ENCODE data around the gene PILRB. TPM values are rescaled to one million over a fixed set of nuclear protein-coding genes. Genes with fewer than 3 reads are reported as not detected.

Gene PILRB
- total and polyA plus RNA-seq, 3 experiments from 2014 or later, result 18.1 to 33.7 (median 33.5) TPM

- H3K27ac Mint-ChIP-seq, result peak overlapping the region; percentile 64 to 96 (median 90)
- Histone ChIP-seq H3K27ac (ENCODE audit: low read depth, low read length) (no peak overlapping the region), H3K4me3 (ENCODE audit: low read length) (no peak overlapping the region), H3K27me3 (ENCODE audit: insufficient read depth, low read length, poor library complexity, severe bottlenecking) (no peaks in the 10 kb centered on the region), H3K36me3 (ENCODE audit: insufficient read depth, low read length) (peaks cover 6% of the 10 kb centered on the region), H3K4me1 (ENCODE audit: insufficient read depth, low read length) (peaks cover 10% of the 10 kb centered on the region), H3K9me3 (ENCODE audit: low read length) (no peaks in the 10 kb centered on the region)
- H3K36me3 Mint-ChIP-seq, result peaks cover 9 to 35% (median 12%) of the 10 kb centered on the region in 3 donors
- peak overlapping the region in 4 of 7 donors; percentile 2 to 55 (median 44) for H3K4me3 Mint-ChIP-seq
- H3K9me3 Mint-ChIP-seq, result no peaks in the 10 kb centered on the region
- no peaks in the 10 kb centered on the region for H3K27me3 Mint-ChIP-seq
- H3K4me1 Mint-ChIP-seq, result peaks cover 32 to 54% (median 46%) of the 10 kb centered on the region in 3 donors
- CTCF ChIA-PET, result no interaction called here
- POLR2A ChIA-PET, result no interaction called here
- peak in 1 of 5 donors; percentile 53 for DNase-seq
These were observed 8.7 kb downstream of the PILRB start for GRCh38 chr7:100366411-100367250.

DNA sequence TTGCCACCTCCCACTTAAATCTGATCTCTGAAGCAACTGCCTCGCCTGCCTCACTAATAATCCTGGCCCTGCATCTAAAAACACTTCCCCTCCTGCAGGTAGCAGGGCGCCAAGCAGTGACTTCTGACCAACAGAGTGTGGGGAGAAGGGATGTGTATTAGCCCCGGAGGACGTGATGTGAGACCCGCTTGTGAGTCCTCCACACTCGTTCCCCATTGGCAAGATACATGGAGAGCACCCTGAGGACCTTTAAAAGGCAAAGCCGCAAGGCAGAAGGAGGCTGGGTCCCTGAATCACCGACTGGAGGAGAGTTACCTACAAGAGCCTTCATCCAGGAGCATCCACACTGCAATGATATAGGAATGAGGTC is 9.3 kb downstream of the PILRB start:
- Mint-ChIP-seq H3K4me3 (peak overlapping the region in 1 of 7 donors; percentile 35), H3K9me3 (no peaks in the 10 kb centered on the region), H3K27me3 (no peaks in the 10 kb centered on the region), H3K4me1 (peaks cover 33 to 53% (median 47%) of the 10 kb centered on the region in 3 donors), H3K36me3 (peaks cover 6 to 29% (median 8%) of the 10 kb centered on the region in 3 donors), H3K27ac (peak overlapping the region in 7 of 8 donors; percentile 45 to 96 (median 89))
- Histone ChIP-seq H3K9me3 (ENCODE audit: low read length) (no peaks in the 10 kb centered on the region), H3K36me3 (ENCODE audit: insufficient read depth, low read length) (peaks cover 6% of the 10 kb centered on the region), H3K27me3 (ENCODE audit: insufficient read depth, low read length, poor library complexity, severe bottlenecking) (no peaks in the 10 kb centered on the region), H3K27ac (ENCODE audit: low read depth, low read length) (no peak overlapping the region), H3K4me3 (ENCODE audit: low read length) (no peak overlapping the region), H3K4me1 (ENCODE audit: insufficient read depth, low read length) (peaks cover 13% of the 10 kb centered on the region)
- ChIA-PET POLR2A (no interaction called here), CTCF (no interaction called here)
- peak in 1 of 5 donors; percentile 23 for DNase-seq

DNA sequence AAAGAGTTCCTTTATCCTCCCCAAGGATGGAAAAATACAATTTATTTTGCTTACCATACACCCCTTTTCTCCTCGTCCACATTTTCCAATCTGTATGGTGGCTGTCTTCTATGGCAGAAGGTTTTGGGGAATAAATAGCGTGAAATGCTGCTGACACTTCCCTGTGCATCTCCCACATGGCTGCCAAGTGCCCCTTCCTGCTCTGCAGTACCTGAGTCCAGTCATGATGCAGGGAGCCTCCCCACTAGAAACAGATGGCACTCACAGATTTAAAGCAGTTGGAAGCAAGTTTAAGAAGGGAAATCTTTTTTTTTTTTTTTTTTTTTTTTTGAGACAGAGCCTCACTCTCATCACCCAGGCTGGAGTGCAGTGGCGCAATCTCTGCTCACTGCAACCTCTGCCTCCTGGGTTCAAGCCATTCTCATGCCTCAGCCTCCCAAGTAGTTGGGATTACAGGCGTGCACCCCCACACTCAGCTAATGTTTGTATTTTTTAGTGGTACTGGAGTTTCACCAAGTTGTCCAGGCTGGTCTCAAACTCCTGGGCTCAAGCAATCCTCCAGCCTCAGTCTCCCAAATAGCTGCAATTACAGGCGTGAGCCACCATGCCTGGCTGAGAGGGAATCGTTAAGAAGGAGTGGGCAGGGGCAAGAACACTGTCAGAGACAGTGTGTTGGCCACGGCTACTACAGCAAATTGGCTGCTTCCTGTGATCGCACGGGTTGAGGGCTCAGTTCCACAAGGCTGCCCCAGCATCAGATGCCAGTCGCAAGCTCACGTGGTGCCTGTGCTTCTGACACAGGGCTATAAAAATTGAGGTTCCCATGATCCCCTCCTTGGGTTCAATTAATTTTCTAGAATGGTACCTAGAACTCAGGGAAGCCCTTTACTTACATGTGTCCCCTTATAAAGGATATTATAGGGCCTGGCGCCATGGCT is 10.0 kb downstream of the PILRB start:
- Mint-ChIP-seq H3K27ac (peak overlapping the region in 6 of 8 donors; percentile 50 to 92 (median 69)), H3K36me3 (peaks cover 5 to 23% (median 7%) of the 10 kb centered on the region in 3 donors), H3K4me1 (peaks cover 35 to 57% (median 50%) of the 10 kb centered on the region in 3 donors), H3K4me3 (peak overlapping the region in 1 of 7 donors; percentile 72), H3K9me3 (no peaks in the 10 kb centered on the region), H3K27me3 (no peaks in the 10 kb centered on the region)
- Histone ChIP-seq H3K36me3 (ENCODE audit: insufficient read depth, low read length) (peaks cover 6% of the 10 kb centered on the region), H3K4me1 (ENCODE audit: insufficient read depth, low read length) (peaks cover 18% of the 10 kb centered on the region), H3K27ac (ENCODE audit: low read depth, low read length) (no peak overlapping the region), H3K27me3 (ENCODE audit: insufficient read depth, low read length, poor library complexity, severe bottlenecking) (no peaks in the 10 kb centered on the region), H3K4me3 (ENCODE audit: low read length) (no peak overlapping the region), H3K9me3 (ENCODE audit: low read length) (no peaks in the 10 kb centered on the region)
- CTCF ChIA-PET, result no interaction called here
- peak in 1 of 5 donors; percentile 26 for DNase-seq
- POLR2A ChIA-PET, result no interaction called here

DNA sequence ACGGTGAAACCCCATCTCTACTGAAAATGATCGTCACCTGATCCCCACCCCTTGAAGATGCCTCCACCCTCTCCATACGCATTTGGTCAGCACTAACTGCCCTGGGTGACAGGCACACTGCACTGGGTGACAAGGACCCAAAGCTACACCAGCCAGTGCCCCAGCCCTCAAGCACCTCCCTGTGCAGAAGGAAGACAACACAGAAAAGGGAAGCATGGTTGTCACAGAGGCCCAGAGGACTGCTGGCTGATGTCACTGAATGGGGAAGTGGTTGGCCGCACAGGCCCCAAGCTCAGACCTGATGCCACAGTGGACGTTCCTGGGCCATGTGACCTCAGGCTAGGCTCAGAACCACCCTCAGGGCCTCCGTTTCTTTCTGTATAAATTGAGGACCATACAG is 11.2 kb downstream of the PILRB start:
- no peaks in the 10 kb centered on the region for H3K9me3 Mint-ChIP-seq
- peak in 2 of 5 donors; percentile 21 to 45 for DNase-seq
- H3K27ac Mint-ChIP-seq, result peak overlapping the region in 5 of 8 donors; percentile 77 to 83 (median 80)
- H3K4me3 ChIP-seq (ENCODE audit: low read length), result no peak overlapping the region
- no peak overlapping the region for H3K4me3 Mint-ChIP-seq
- POLR2A ChIA-PET, result no interaction called here
- peak overlapping the region; percentile 6 for H3K27ac ChIP-seq (ENCODE audit: low read depth, low read length)
- CTCF ChIA-PET, result no interaction called here
- peaks cover 33 to 59% (median 43%) of the 10 kb centered on the region in 3 donors for H3K4me1 Mint-ChIP-seq
- peaks cover 0 to 15% (median 4%) of the 10 kb centered on the region in 3 donors for H3K36me3 Mint-ChIP-seq
- no peaks in the 10 kb centered on the region for H3K27me3 Mint-ChIP-seq
- peaks cover 5% of the 10 kb centered on the region for H3K36me3 ChIP-seq (ENCODE audit: insufficient read depth, low read length)
- H3K9me3 ChIP-seq (ENCODE audit: low read length), result no peaks in the 10 kb centered on the region
- peaks cover 18% of the 10 kb centered on the region for H3K4me1 ChIP-seq (ENCODE audit: insufficient read depth, low read length)
- no peaks in the 10 kb centered on the region for H3K27me3 ChIP-seq (ENCODE audit: insufficient read depth, low read length, poor library complexity, severe bottlenecking)

DNA sequence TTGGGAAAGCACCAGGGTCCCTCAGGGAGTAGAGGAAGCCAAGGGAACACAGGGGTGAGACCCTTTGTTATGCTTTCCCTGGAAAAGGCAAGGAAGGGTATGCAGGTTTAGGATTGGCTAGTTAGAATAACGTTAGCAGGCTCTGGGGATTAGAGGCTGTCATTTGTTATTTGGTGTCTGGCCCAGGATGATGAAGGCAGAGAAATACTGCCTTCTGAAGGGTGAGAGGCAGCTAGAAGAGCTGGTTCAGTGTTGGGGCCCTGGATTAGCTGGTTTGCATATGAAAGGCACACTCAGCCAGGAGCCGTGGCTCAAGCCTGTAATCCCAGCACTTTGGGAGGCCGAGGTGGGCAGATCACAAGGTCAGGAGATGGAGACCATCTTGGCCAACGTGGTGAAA is 12.4 kb downstream of the PILRB start:
- H3K27ac ChIP-seq (ENCODE audit: low read depth, low read length), result no peak overlapping the region
- no peak overlapping the region for H3K4me3 ChIP-seq (ENCODE audit: low read length)
- H3K4me1 ChIP-seq (ENCODE audit: insufficient read depth, low read length), result peaks cover 18% of the 10 kb centered on the region
- no peaks in the 10 kb centered on the region for H3K36me3 ChIP-seq (ENCODE audit: insufficient read depth, low read length)
- no peaks in the 10 kb centered on the region for H3K27me3 ChIP-seq (ENCODE audit: insufficient read depth, low read length, poor library complexity, severe bottlenecking)
- peaks cover 38 to 61% (median 44%) of the 10 kb centered on the region in 3 donors for H3K4me1 Mint-ChIP-seq
- no peaks in the 10 kb centered on the region for H3K9me3 ChIP-seq (ENCODE audit: low read length)
- ChIA-PET POLR2A (no interaction called here), CTCF (no interaction called here)
- H3K9me3 Mint-ChIP-seq, result no peaks in the 10 kb centered on the region
- peak overlapping the region; percentile 21 to 63 (median 46) for H3K27ac Mint-ChIP-seq
- peaks cover 0 to 9% (median 2%) of the 10 kb centered on the region in 3 donors for H3K36me3 Mint-ChIP-seq
- no peak overlapping the region for H3K4me3 Mint-ChIP-seq
- no peaks in the 10 kb centered on the region for H3K27me3 Mint-ChIP-seq
- DNase-seq, result no peak

GRCh38 chr7:100370746-100371145 is 12.8 kb downstream of the PILRB start:
- peak in 1 of 5 donors; percentile 36 for DNase-seq
- POLR2A ChIA-PET, result no interaction called here
- Mint-ChIP-seq H3K4me3 (no peak overlapping the region), H3K36me3 (peaks cover 0 to 9% (median 2%) of the 10 kb centered on the region in 3 donors), H3K4me1 (peaks cover 36 to 57% (median 39%) of the 10 kb centered on the region in 3 donors), H3K27ac (peak overlapping the region in 6 of 8 donors; percentile 10 to 87 (median 62)), H3K27me3 (no peaks in the 10 kb centered on the region), H3K9me3 (no peaks in the 10 kb centered on the region)
- Histone ChIP-seq H3K9me3 (ENCODE audit: low read length) (no peaks in the 10 kb centered on the region), H3K36me3 (ENCODE audit: insufficient read depth, low read length) (no peaks in the 10 kb centered on the region), H3K4me1 (ENCODE audit: insufficient read depth, low read length) (peaks cover 18% of the 10 kb centered on the region), H3K4me3 (ENCODE audit: low read length) (no peak overlapping the region), H3K27ac (ENCODE audit: low read depth, low read length) (no peak overlapping the region), H3K27me3 (ENCODE audit: insufficient read depth, low read length, poor library complexity, severe bottlenecking) (no peaks in the 10 kb centered on the region)
- CTCF ChIA-PET, result no interaction called here

DNA sequence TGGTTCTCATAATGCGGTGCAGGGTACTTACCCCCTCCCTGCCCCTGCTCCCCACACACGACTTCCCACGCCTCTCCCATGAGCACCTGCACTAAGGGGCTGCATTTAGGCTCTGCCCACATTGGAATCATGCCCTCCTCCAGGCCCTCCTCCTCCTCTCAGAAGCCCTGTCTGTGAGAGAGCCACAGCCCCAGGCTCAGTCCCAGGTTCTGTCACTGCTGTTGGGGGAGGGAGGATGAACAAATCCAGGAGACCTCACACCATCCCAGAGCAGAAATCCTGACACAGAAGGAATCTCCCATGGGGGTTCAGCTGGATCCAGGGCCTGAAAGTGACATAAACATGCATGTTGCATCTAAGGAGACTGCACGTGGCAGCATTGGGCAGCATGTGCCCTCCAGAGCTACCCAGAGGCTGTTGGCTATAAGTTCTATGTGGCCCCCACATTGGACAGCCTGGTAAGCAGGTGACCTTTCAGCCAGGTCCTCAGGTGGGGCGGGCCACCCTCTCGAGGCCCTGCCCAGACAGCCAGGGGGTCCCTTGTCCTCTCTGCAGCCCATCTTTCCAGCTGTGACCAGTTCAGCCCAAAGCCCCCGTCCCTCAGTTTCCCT is 13.7 kb downstream of the PILRB start:
- no peaks in the 10 kb centered on the region for H3K9me3 Mint-ChIP-seq
- no peak overlapping the region for H3K27ac ChIP-seq (ENCODE audit: low read depth, low read length)
- peaks cover 29 to 52% (median 31%) of the 10 kb centered on the region in 3 donors for H3K4me1 Mint-ChIP-seq
- H3K36me3 ChIP-seq (ENCODE audit: insufficient read depth, low read length), result no peaks in the 10 kb centered on the region
- no peaks in the 10 kb centered on the region for H3K9me3 ChIP-seq (ENCODE audit: low read length)
- CTCF ChIA-PET, result no interaction called here
- peak in 1 of 5 donors; percentile 26 for DNase-seq
- peaks cover 0 to 9% (median 2%) of the 10 kb centered on the region in 3 donors for H3K36me3 Mint-ChIP-seq
- POLR2A ChIA-PET, result no interaction called here
- no peaks in the 10 kb centered on the region for H3K27me3 Mint-ChIP-seq
- H3K27ac Mint-ChIP-seq, result peak overlapping the region in 6 of 8 donors; percentile 10 to 91 (median 66)
- H3K4me1 ChIP-seq (ENCODE audit: insufficient read depth, low read length), result peaks cover 13% of the 10 kb centered on the region
- no peak overlapping the region for H3K4me3 ChIP-seq (ENCODE audit: low read length)
- H3K27me3 ChIP-seq (ENCODE audit: insufficient read depth, low read length, poor library complexity, severe bottlenecking), result no peaks in the 10 kb centered on the region
- H3K4me3 Mint-ChIP-seq, result no peak overlapping the region
